ENCODE measurements around the gene MFN2. TPM values are rescaled to one million over a fixed set of nuclear protein-coding genes. Genes with fewer than 3 reads are reported as not detected.
A peak's percentile ranks its signal among the peaks of the same experiment; 100 is the strongest.

MFN2 gene
- total and polyA plus RNA-seq, 2 experiments from 2014 or later = 15.1 to 40.4 TPM

DNA sequence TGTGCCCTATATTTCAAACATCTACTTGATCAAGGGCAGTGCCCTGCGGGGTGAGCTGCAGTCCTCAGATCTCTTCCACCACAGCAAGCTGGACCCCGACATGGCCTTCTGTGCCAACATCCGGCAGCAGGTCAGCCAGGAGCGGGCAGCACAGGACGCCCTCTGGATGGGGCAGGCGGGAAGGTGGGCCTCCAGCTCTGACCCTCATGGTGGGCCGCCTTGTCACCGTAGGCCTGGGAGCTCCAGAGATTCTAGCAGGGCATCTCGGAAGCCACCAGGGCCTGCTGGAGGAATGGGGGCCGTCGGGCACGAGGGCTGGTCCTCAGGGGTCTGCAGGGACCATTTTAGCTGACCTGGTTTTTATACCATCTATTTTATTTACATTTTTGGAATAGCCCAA is 15.6 kb upstream of the MFN2 start:
- DNase-seq (ENCODE audit: low spot score) = no peak
- peaks cover 25% of the 10 kb centered on the region for H3K36me3 Mint-ChIP-seq (ENCODE audit: low read depth)
- Histone ChIP-seq H3K27me3 (ENCODE audit: insufficient read depth) (no peaks in the 10 kb centered on the region), H3K9me2 (ENCODE audit: insufficient read depth) (no peaks in the 10 kb centered on the region), H4K20me1 (replicated peaks; ENCODE audit: insufficient read depth) (no peaks in the 10 kb centered on the region), H3K36me3 (ENCODE audit: insufficient read depth) (no peaks in the 10 kb centered on the region), H3K27ac (ENCODE audit: low read depth) (0 out of 2 replicates have a peak overlapping the region, but pooled peaks have one; percentile 32), H3K4me1 (ENCODE audit: insufficient read depth) (no peaks in the 10 kb centered on the region), H3K4me2 (no peak overlapping the region), H2AFZ (no peak overlapping the region), H3K79me2 (replicated peaks; ENCODE audit: insufficient read depth) (no peaks in the 10 kb centered on the region), H3F3A (replicated peaks; ENCODE audit: low read depth) (no peaks in the 10 kb centered on the region), H3K4me3 (no peak overlapping the region)
- H3K27ac Mint-ChIP-seq = no peak overlapping the region
- no peaks in the 10 kb centered on the region; the same call in 2 of the 3 replicates for H3K4me1 Mint-ChIP-seq
- no peak overlapping the region; the same call in 2 of the 3 replicates for H3K4me3 Mint-ChIP-seq
- TF ChIP-seq, protein P1, sequence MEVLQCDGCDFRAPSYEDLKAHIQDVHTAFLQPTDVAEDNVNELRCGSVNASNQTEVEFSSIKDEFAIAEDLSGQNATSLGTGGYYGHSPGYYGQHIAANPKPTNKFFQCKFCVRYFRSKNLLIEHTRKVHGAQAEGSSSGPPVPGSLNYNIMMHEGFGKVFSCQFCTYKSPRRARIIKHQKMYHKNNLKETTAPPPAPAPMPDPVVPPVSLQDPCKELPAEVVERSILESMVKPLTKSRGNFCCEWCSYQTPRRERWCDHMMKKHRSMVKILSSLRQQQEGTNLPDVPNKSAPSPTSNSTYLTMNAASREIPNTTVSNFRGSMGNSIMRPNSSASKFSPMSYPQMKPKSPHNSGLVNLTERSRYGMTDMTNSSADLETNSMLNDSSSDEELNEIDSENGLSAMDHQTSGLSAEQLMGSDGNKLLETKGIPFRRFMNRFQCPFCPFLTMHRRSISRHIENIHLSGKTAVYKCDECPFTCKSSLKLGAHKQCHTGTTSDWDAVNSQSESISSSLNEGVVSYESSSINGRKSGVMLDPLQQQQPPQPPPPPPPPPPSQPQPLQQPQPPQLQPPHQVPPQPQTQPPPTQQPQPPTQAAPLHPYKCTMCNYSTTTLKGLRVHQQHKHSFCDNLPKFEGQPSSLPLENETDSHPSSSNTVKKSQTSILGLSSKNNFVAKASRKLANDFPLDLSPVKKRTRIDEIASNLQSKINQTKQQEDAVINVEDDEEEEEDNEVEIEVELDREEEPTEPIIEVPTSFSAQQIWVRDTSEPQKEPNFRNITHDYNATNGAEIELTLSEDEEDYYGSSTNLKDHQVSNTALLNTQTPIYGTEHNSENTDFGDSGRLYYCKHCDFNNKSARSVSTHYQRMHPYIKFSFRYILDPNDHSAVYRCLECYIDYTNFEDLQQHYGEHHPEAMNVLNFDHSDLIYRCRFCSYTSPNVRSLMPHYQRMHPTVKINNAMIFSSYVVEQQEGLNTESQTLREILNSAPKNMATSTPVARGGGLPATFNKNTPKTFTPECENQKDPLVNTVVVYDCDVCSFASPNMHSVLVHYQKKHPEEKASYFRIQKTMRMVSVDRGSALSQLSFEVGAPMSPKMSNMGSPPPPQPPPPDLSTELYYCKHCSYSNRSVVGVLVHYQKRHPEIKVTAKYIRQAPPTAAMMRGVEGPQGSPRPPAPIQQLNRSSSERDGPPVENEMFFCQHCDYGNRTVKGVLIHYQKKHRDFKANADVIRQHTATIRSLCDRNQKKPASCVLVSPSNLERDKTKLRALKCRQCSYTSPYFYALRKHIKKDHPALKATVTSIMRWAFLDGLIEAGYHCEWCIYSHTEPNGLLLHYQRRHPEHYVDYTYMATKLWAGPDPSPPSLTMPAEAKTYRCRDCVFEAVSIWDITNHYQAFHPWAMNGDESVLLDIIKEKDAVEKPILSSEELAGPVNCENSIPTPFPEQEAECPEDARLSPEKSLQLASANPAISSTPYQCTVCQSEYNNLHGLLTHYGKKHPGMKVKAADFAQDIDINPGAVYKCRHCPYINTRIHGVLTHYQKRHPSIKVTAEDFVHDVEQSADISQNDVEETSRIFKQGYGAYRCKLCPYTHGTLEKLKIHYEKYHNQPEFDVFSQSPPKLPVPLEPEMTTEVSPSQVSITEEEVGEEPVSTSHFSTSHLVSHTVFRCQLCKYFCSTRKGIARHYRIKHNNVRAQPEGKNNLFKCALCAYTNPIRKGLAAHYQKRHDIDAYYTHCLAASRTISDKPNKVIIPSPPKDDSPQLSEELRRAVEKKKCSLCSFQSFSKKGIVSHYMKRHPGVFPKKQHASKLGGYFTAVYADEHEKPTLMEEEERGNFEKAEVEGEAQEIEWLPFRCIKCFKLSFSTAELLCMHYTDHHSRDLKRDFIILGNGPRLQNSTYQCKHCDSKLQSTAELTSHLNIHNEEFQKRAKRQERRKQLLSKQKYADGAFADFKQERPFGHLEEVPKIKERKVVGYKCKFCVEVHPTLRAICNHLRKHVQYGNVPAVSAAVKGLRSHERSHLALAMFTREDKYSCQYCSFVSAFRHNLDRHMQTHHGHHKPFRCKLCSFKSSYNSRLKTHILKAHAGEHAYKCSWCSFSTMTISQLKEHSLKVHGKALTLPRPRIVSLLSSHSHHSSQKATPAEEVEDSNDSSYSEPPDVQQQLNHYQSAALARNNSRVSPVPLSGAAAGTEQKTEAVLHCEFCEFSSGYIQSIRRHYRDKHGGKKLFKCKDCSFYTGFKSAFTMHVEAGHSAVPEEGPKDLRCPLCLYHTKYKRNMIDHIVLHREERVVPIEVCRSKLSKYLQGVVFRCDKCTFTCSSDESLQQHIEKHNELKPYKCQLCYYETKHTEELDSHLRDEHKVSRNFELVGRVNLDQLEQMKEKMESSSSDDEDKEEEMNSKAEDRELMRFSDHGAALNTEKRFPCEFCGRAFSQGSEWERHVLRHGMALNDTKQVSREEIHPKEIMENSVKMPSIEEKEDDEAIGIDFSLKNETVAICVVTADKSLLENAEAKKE (CRISPR knock-in tag; IDR thresholded peaks at IDR 0.05) = no peak
- no peak for ATAC-seq
- peaks cover 7% of the 10 kb centered on the region for H3K27me3 Mint-ChIP-seq (ENCODE audit: insufficient read depth, low read depth, poor library complexity)
- H3K9me3 Mint-ChIP-seq = no peaks in the 10 kb centered on the region

DNA sequence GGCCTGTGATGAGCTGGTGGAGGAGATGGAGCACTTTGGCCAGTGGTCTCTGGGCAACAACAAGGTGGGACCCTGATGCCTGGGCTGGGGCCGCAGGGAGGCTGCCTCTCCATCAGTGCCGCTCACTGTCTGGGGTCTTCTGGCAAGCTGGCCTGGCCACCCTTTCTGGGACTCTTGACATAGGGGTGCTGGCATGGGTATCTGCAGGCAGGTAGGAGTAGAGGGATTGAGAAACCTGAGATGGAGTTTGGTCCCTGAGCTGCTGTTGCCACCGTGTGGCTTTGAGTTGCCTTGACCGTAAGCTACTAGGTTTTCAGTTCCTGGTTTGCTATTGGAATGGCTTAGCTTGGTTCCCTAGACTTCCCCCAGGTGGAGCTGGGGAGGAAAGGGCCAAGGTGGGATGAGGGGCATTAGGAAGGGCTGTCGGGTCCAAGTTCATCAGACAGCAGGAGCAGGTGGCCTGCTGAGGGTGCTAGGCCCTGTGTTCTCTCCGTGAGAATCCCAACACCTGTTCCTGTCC is 13.2 kb upstream of the MFN2 start:
- peaks cover 18% of the 10 kb centered on the region for H3K36me3 Mint-ChIP-seq (ENCODE audit: low read depth)
- H3K9me2 ChIP-seq (ENCODE audit: insufficient read depth) = no peaks in the 10 kb centered on the region
- H3K4me3 Mint-ChIP-seq = no peak overlapping the region
- no peak overlapping the region for H3K27ac Mint-ChIP-seq
- H3F3A ChIP-seq (replicated peaks; ENCODE audit: low read depth) = no peaks in the 10 kb centered on the region
- no peaks in the 10 kb centered on the region for H3K36me3 ChIP-seq (ENCODE audit: insufficient read depth)
- DNase-seq (ENCODE audit: low spot score) (peak; percentile 94), ATAC-seq (peak; percentile 99)
- no peak overlapping the region for H2AFZ ChIP-seq
- no peaks in the 10 kb centered on the region for H3K79me2 ChIP-seq (replicated peaks; ENCODE audit: insufficient read depth)
- H4K20me1 ChIP-seq (replicated peaks; ENCODE audit: insufficient read depth) = no peaks in the 10 kb centered on the region
- H3K4me1 Mint-ChIP-seq = no peaks in the 10 kb centered on the region; the same call in 2 of the 3 replicates
- H3K9me3 Mint-ChIP-seq = no peaks in the 10 kb centered on the region
- no peaks in the 10 kb centered on the region for H3K4me1 ChIP-seq (ENCODE audit: insufficient read depth)
- peaks cover 7% of the 10 kb centered on the region for H3K27me3 Mint-ChIP-seq (ENCODE audit: insufficient read depth, low read depth, poor library complexity)
- H3K4me3 ChIP-seq = no peak overlapping the region
- H3K27me3 ChIP-seq (ENCODE audit: insufficient read depth) = no peaks in the 10 kb centered on the region
- H3K4me2 ChIP-seq = no peak overlapping the region
- H3K27ac ChIP-seq (ENCODE audit: low read depth) = no peak overlapping the region
- TF ChIP-seq, protein P2, sequence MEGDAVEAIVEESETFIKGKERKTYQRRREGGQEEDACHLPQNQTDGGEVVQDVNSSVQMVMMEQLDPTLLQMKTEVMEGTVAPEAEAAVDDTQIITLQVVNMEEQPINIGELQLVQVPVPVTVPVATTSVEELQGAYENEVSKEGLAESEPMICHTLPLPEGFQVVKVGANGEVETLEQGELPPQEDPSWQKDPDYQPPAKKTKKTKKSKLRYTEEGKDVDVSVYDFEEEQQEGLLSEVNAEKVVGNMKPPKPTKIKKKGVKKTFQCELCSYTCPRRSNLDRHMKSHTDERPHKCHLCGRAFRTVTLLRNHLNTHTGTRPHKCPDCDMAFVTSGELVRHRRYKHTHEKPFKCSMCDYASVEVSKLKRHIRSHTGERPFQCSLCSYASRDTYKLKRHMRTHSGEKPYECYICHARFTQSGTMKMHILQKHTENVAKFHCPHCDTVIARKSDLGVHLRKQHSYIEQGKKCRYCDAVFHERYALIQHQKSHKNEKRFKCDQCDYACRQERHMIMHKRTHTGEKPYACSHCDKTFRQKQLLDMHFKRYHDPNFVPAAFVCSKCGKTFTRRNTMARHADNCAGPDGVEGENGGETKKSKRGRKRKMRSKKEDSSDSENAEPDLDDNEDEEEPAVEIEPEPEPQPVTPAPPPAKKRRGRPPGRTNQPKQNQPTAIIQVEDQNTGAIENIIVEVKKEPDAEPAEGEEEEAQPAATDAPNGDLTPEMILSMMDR (conservative IDR thresholded peaks at IDR 0.05; ENCODE audit: low read depth in 2 of 2) = peak; percentile 70 to 92
- TF ChIP-seq POLR2AphosphoS5 (IDR thresholded peaks at IDR 0.05; ENCODE audit: low read depth) (0 out of 2 replicates have a peak, but pooled peaks have one; percentile 30), STAT1 (IDR thresholded peaks at IDR 0.05; ENCODE audit: unreplicated experiment) (no peak), NANOG (IDR thresholded peaks at IDR 0.05; ENCODE audit: borderline replicate concordance) (no peak), CREB1 (CRISPR knock-in tag; IDR thresholded peaks at IDR 0.05; ENCODE audit: low read depth) (no peak), EZH2 (IDR thresholded peaks at IDR 0.05; ENCODE audit: low read depth, unreplicated experiment) (no peak), JUNB (IDR thresholded peaks at IDR 0.05; ENCODE audit: unreplicated experiment) (no peak), EZH2phosphoT487 (IDR thresholded peaks at IDR 0.05; ENCODE audit: unreplicated experiment) (no peak), ZNF331 (CRISPR knock-in tag; IDR thresholded peaks at IDR 0.05; ENCODE audit: low read depth) (no peak)
- TF ChIP-seq, protein P3, sequence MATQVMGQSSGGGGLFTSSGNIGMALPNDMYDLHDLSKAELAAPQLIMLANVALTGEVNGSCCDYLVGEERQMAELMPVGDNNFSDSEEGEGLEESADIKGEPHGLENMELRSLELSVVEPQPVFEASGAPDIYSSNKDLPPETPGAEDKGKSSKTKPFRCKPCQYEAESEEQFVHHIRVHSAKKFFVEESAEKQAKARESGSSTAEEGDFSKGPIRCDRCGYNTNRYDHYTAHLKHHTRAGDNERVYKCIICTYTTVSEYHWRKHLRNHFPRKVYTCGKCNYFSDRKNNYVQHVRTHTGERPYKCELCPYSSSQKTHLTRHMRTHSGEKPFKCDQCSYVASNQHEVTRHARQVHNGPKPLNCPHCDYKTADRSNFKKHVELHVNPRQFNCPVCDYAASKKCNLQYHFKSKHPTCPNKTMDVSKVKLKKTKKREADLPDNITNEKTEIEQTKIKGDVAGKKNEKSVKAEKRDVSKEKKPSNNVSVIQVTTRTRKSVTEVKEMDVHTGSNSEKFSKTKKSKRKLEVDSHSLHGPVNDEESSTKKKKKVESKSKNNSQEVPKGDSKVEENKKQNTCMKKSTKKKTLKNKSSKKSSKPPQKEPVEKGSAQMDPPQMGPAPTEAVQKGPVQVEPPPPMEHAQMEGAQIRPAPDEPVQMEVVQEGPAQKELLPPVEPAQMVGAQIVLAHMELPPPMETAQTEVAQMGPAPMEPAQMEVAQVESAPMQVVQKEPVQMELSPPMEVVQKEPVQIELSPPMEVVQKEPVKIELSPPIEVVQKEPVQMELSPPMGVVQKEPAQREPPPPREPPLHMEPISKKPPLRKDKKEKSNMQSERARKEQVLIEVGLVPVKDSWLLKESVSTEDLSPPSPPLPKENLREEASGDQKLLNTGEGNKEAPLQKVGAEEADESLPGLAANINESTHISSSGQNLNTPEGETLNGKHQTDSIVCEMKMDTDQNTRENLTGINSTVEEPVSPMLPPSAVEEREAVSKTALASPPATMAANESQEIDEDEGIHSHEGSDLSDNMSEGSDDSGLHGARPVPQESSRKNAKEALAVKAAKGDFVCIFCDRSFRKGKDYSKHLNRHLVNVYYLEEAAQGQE (IDR thresholded peaks at IDR 0.05; ENCODE audit: unreplicated experiment) = no peak
